H1 (cell line): ENCODE data around the gene SERINC5. TPM values are rescaled to one million over a fixed set of nuclear protein-coding genes. Genes with fewer than 3 reads are reported as not detected.

ENCODE experiments used
- CTCF ChIA-PET: fragments of 300-600 bp; sonication (Branson Sonifier 250); formaldehyde crosslinking; loops from one replicate; lab custom pipeline; 2021; ENCODE audit not compliant: partially characterized antibody; lab: Charles Lee
- POLR2A ChIA-PET: fragments of 300-600 bp; sonication (Branson Sonifier 250); formaldehyde crosslinking; loops from one replicate; lab custom pipeline; 2021; ENCODE audit warnings: inconsistent platforms; ENCODE audit not compliant: partially characterized antibody; lab: Charles Lee
- DNase-seq, 2 experiments: peaks; one replicate each; pipeline versions ENCODE4 v3.0.0 to v3.0.0-alpha.2; 2010 to 2022; ENCODE audit warnings: low spot score in 2 of 2, low read depth in 1 of 2, mixed read lengths in 1 of 2
- FAIRE-seq: peaks from 2 replicates; lab custom pipeline; 2011; peaks lifted over from hg19 to GRCh38; lab: Jason Lieb, UNC
- H2AFZ ChIP-seq: 2 replicates; pipeline ENCODE4 v1.8.1; 2012; ENCODE audit warnings: low read length, inconsistent platforms
- H2AK5ac ChIP-seq: 2 replicates; pipeline ENCODE4 v1.6.1; 2013; ENCODE audit warnings: low read depth, low read length
- H2BK120ac ChIP-seq: replicated peaks from 2 replicates; pipeline ENCODE3; 2013; ENCODE audit warnings: low read depth, low read length, inconsistent platforms
- H2BK12ac ChIP-seq: 2 replicates; pipeline ENCODE4 v1.6.1; 2013; ENCODE audit warnings: low read depth, low read length
- H2BK15ac ChIP-seq: 2 replicates; pipeline ENCODE4 v1.6.1; 2013; ENCODE audit warnings: low read length
- H2BK20ac ChIP-seq: 2 replicates; pipeline ENCODE4 v1.6.1; 2013; ENCODE audit warnings: low read length
- H2BK5ac ChIP-seq: 2 replicates; pipeline ENCODE4 v1.6.1; 2013; ENCODE audit warnings: low read depth, low read length
- H3K14ac ChIP-seq: 2 replicates; pipeline ENCODE4 v1.6.1; 2013; ENCODE audit warnings: inconsistent platforms; ENCODE audit not compliant: insufficient read length
- H3K18ac ChIP-seq: 2 replicates; pipeline ENCODE4 v1.6.1; 2013; ENCODE audit warnings: low read length; ENCODE audit errors: extremely low read depth
- H3K23ac ChIP-seq: 2 replicates; pipeline ENCODE4 v1.6.1; 2013; ENCODE audit warnings: inconsistent platforms; ENCODE audit not compliant: insufficient read length
- H3K23me2 ChIP-seq: 2 replicates; pipeline ENCODE4 v1.6.1; 2013; ENCODE audit warnings: low read depth, low read length
- H3K27ac ChIP-seq: 2 replicates; pipeline ENCODE4 v1.6.1; 2011; ENCODE audit warnings: low read depth, low read length, inconsistent platforms
- H3K27me3 ChIP-seq, 4 experiments: replicated peaks in 1 of 4; 1 replicate in 1 of 4; 2 replicates in 3 of 4; pipeline versions ENCODE4 v1.6.1 to v1.8.1; 2011 to 2013; ENCODE audit warnings: low read length in 3 of 4, mild to moderate bottlenecking in 3 of 4, inconsistent platforms in 2 of 4, mixed read lengths in 2 of 4, moderate library complexity in 1 of 4; ENCODE audit not compliant: control insufficient read depth in 3 of 4, insufficient read depth in 3 of 4; ENCODE audit errors: extremely low read depth in 1 of 4
- H3K36me3 ChIP-seq, 4 experiments: 2 replicates each; pipeline versions ENCODE4 v1.6.1 to v1.8.1; 2011 to 2013; ENCODE audit warnings: mild to moderate bottlenecking in 4 of 4, low read length in 3 of 4, moderate library complexity in 2 of 4, control low read depth in 1 of 4, inconsistent platforms in 1 of 4; ENCODE audit not compliant: insufficient read depth in 4 of 4, control insufficient read depth in 2 of 4
- H3K4ac ChIP-seq: replicated peaks from 2 replicates; pipeline ENCODE3; 2013; ENCODE audit warnings: low read length, low read depth, mixed read lengths, inconsistent platforms; ENCODE audit not compliant: insufficient read length
- H3K4me1 ChIP-seq, 4 experiments: replicated peaks in 1 of 4; 1 replicate in 1 of 4; 2 replicates in 3 of 4; pipeline versions ENCODE4 v1.6.1 to v1.8.1; 2011 to 2013; ENCODE audit warnings: low read length in 3 of 4, inconsistent platforms in 2 of 4, mixed read lengths in 1 of 4; ENCODE audit not compliant: insufficient read depth in 4 of 4, control insufficient read depth in 3 of 4
- H3K4me2 ChIP-seq, 2 experiments: 2 replicates each; pipeline versions ENCODE4 v1.6.1 to v1.8.1; 2011 to 2013; ENCODE audit warnings: low read depth in 2 of 2, low read length in 2 of 2, control low read depth in 1 of 2, inconsistent platforms in 1 of 2, mild to moderate bottlenecking in 1 of 2; ENCODE audit not compliant: insufficient read depth in 1 of 2
- H3K4me3 ChIP-seq, 4 experiments: fragments of 200-600, 300-600 bp in 1 of 4; sonication (generic), shearing (Covaris generic), sonication (Bioruptor Twin) in 1 of 4; 2 replicates each; pipeline versions ENCODE4 v1.5.1 to v1.8.1; 2011 to 2016; ENCODE audit warnings: low read length in 4 of 4, low read depth in 3 of 4, control low read depth in 2 of 4, inconsistent platforms in 2 of 4, mild to moderate bottlenecking in 2 of 4, mixed read lengths in 1 of 4, moderate library complexity in 1 of 4; ENCODE audit not compliant: insufficient read depth in 2 of 4; ENCODE audit errors: extremely low read depth in 1 of 4
- H3K56ac ChIP-seq: replicated peaks from 2 replicates; pipeline ENCODE3; 2013; ENCODE audit warnings: low read depth, mild to moderate bottlenecking, mixed read lengths, low read length, inconsistent platforms; ENCODE audit not compliant: insufficient read length
- H3K79me1 ChIP-seq: 2 replicates; pipeline ENCODE4 v1.6.1; 2013; ENCODE audit warnings: low read depth, low read length, control low read depth
- H3K79me2 ChIP-seq, 2 experiments: 2 replicates each; pipeline versions ENCODE4 v1.6.1 to v1.8.1; 2012 to 2013; ENCODE audit warnings: low read length in 2 of 2, mild to moderate bottlenecking in 2 of 2, inconsistent platforms in 1 of 2; ENCODE audit not compliant: insufficient read depth in 2 of 2, control insufficient read depth in 1 of 2
- H3K9ac ChIP-seq, 4 experiments: replicated peaks in 1 of 4; 1 replicate in 1 of 4; 2 replicates in 3 of 4; pipeline versions ENCODE4 v1.6.1 to v1.8.1; 2011 to 2013; ENCODE audit warnings: low read depth in 3 of 4, low read length in 3 of 4, control low read depth in 2 of 4, mild to moderate bottlenecking in 2 of 4, moderate library complexity in 2 of 4, inconsistent platforms in 1 of 4; ENCODE audit errors: extremely low read depth in 1 of 4
- H3K9me3 ChIP-seq, 2 experiments: 2 replicates each; pipeline versions ENCODE4 v1.6.1 to v1.8.1; 2012 to 2013; ENCODE audit warnings: mild to moderate bottlenecking in 2 of 2, moderate library complexity in 2 of 2, control low read depth in 1 of 2, inconsistent platforms in 1 of 2, low read depth in 1 of 2, low read length in 1 of 2, mixed read lengths in 1 of 2; ENCODE audit not compliant: insufficient read depth in 2 of 2
- H4K20me1 ChIP-seq, 2 experiments: replicated peaks in 1 of 2; 2 replicates each; pipeline versions ENCODE3 to v1.8.1; 2011 to 2013; ENCODE audit warnings: inconsistent platforms in 2 of 2, low read length in 2 of 2, mild to moderate bottlenecking in 1 of 2; ENCODE audit not compliant: insufficient read depth in 2 of 2, control insufficient read depth in 1 of 2
- H4K5ac ChIP-seq: 2 replicates; pipeline ENCODE4 v1.6.1; 2013; ENCODE audit warnings: low read length, low read depth, mixed read lengths, inconsistent platforms; ENCODE audit not compliant: insufficient read length
- H4K8ac ChIP-seq: 2 replicates; pipeline ENCODE4 v1.8.0; 2013; ENCODE audit warnings: mild to moderate bottlenecking, moderate library complexity, low read length, inconsistent platforms; ENCODE audit not compliant: insufficient read depth; ENCODE audit errors: extremely low read depth
- H4K91ac ChIP-seq: replicated peaks from 2 replicates; pipeline ENCODE3; 2013; ENCODE audit warnings: low read length, mixed read lengths, inconsistent platforms; ENCODE audit not compliant: insufficient read length
- ATF2 ChIP-seq: IDR thresholded peaks from 2 replicates; pipeline ENCODE4 v1.6.1; 2012; ENCODE audit warnings: low read length, inconsistent platforms
- BRCA1 ChIP-seq: IDR thresholded peaks from 2 replicates; pipeline ENCODE4 v1.6.1; 2012; ENCODE audit warnings: low read depth, low read length, improper control_type of control experiment
- CBX5 ChIP-seq: fragments of 300-800, 300-1000 bp; sonication (generic); IDR thresholded peaks from 2 replicates; pipeline ENCODE4 v1.7.1; 2016; ENCODE audit warnings: antibody characterized with exemption, low read length, low read depth
- CTCF ChIP-seq, 3 experiments: IDR thresholded peaks; 1 replicate in 2 of 3; 2 replicates in 1 of 3; pipeline versions ENCODE4 v1.5.1 to v1.6.1; 2011; ENCODE audit warnings: low read length in 3 of 3, mild to moderate bottlenecking in 3 of 3, inconsistent platforms in 2 of 3, low read depth in 1 of 3, moderate library complexity in 1 of 3; ENCODE audit not compliant: insufficient read depth in 1 of 3; ENCODE audit errors: control extremely low read depth in 1 of 3
- E2F6 ChIP-seq: IDR thresholded peaks from 2 replicates; pipeline ENCODE4 v1.6.1; 2012; ENCODE audit warnings: inconsistent platforms
- USF2 ChIP-seq: IDR thresholded peaks from 2 replicates; pipeline ENCODE4 v1.6.1; 2011; ENCODE audit warnings: low read length, improper control_type of control experiment
- WGBS, 2 experiments: shearing (Covaris generic) in 1 of 2; methylation state at CpG; one replicate each; pipeline versions ENCODE4 v1.1.6 to v1.1.7; 2013 to 2015; ENCODE audit warnings: low lambda C conversion rate in 2 of 2, mixed read lengths in 2 of 2, inconsistent platforms in 1 of 2, low coverage in 1 of 2, missing lambda C conversion rate in 1 of 2; ENCODE audit not compliant: insufficient replicate concordance in 2 of 2, insufficient coverage in 1 of 2, insufficient read length in 1 of 2; ENCODE audit errors: extremely low coverage in 1 of 2, missing lambda C conversion rate in 1 of 2; 5-methylcytosine and 5-hydroxymethylcytosine counted together
- polyA plus RNA-seq, 7 experiments: library from polyadenylated mRNA; depleted of rRNA in 3 of 7; stranded (reverse) in 5 of 7; unstranded in 2 of 7; fragments of >200 nt in 5 of 7; fragments of 200-250 nt in 2 of 7; gene quantifications; 1 replicate in 5 of 7; 2 replicates in 1 of 7; 4 replicates in 1 of 7; pipeline versions ENCODE4 v1.2.1 to v1.2.3, GENCODE V29; 2011 to 2013; ENCODE audit warnings: missing spikeins in 2 of 7, mixed read lengths in 2 of 7
- total RNA-seq: library from RNA; stranded (reverse); fragmentation: NEBNext Ultra II Directional; extraction: Animal tissue kit (Norgen Biotek cat#: 25700); gene quantifications from 2 replicates; pipeline ENCODE4 v1.2.1, GENCODE V29; 2021

Gene SERINC5
- total and polyA plus RNA-seq, 2 of the 8 experiments (the other 6 are each of a cell fraction or from before 2014, with no cell fraction given): 32.2 to 149 TPM

- H2AFZ ChIP-seq: peak overlapping the region; percentile 2; the same call in 1 of the 2 replicates
- no peak overlapping the region for H3K4me3 ChIP-seq
- CTCF ChIA-PET: interaction anchor here (0.8 to 2.3 kb wide), 12 partner anchors 12 to 211 kb away, joined by 3 to 13 read pairs (median 5); no protein-coding TSS in a partner anchor
- H4K5ac ChIP-seq: peak overlapping the region; percentile 16
- no peak overlapping the region for H3K9ac ChIP-seq
- peak overlapping the region; percentile 73 for H2BK20ac ChIP-seq
- H3K36me3 ChIP-seq: no peaks in the 10 kb centered on the region
- peak overlapping the region; percentile 56 for H3K18ac ChIP-seq
- H3K23ac ChIP-seq: no peak overlapping the region
- H3K23me2 ChIP-seq: no peaks in the 10 kb centered on the region
- DNase-seq: no peak
- no peak overlapping the region for H3K56ac ChIP-seq
- H3K27me3 ChIP-seq: no peaks in the 10 kb centered on the region
- no peak overlapping the region for H2AK5ac ChIP-seq
- peak; percentile 45 for FAIRE-seq
- H2BK120ac ChIP-seq: peak overlapping the region; percentile 68
- H3K79me1 ChIP-seq: no peaks in the 10 kb centered on the region
- no peaks in the 10 kb centered on the region for H3K9me3 ChIP-seq
- H3K4me1 ChIP-seq: peaks cover 5 to 12% (median 8%) of the 10 kb centered on the region in 4 experiments
- WGBS, 2 experiments: 67% methylated on average over 10 of the region's 10 CpGs; no CpG with 5 or more reads in 1 of the 2 experiments
- H3K4me2 ChIP-seq: peak overlapping the region in 1 of 2 experiments; percentile 0; a peak in 2 of 4 replicates
- no peak overlapping the region for H3K14ac ChIP-seq
- POLR2A ChIA-PET: interaction anchor here (0.9 to 4.0 kb wide), 9 partner anchors 9 to 188 kb away, joined by 3 to 28 read pairs (median 5); partner anchors contain the start of gene SERINC5
- H3K27ac ChIP-seq: peak overlapping the region; percentile 12; the same call in 1 of the 2 replicates
- no peaks in the 10 kb centered on the region for H4K20me1 ChIP-seq
- peak overlapping the region; percentile 99 for H2BK12ac ChIP-seq
- H4K91ac ChIP-seq: peak overlapping the region; percentile 75
- no peak overlapping the region for H2BK15ac ChIP-seq
- H3K4ac ChIP-seq: no peak overlapping the region
- H3K79me2 ChIP-seq: no peaks in the 10 kb centered on the region
- no peak overlapping the region for H4K8ac ChIP-seq
- H2BK5ac ChIP-seq: peak overlapping the region; percentile 82; the same call in 1 of the 2 replicates
- TF ChIP-seq ATF2: no peak
- 0 out of 2 replicates have a peak, but pooled peaks have one; percentile 21 for TF ChIP-seq E2F6
- peak in 1 of 3 experiments; percentile 7; a peak in 1 of 4 replicates for TF ChIP-seq CTCF (IDR thresholded peaks at IDR 0.05; ENCODE audit: control extremely low read depth in 1 of 3, insufficient read depth in 1 of 3, low read depth in 1 of 3, low read length in 3 of 3)
- no peak for TF ChIP-seq CBX5
- no peak for TF ChIP-seq USF2
- no peak for TF ChIP-seq BRCA1
Measured at GRCh38 chr5:80097451-80097850, 158.4 kb downstream of the SERINC5 start.
